Right hindlimb (tissue), 1 donor: Measurements from ENCODE around the gene PACSIN2.

Source experiments
- DNase-seq: peaks from one replicate; pipeline ENCODE4 v3.0.0-alpha.2; 2018

The PACSIN2 gene

GRCh38 chr22:42855721-42856120 lies 159.2 kb downstream of the PACSIN2 start:
- no peak for DNase-seq

- no peak for DNase-seq
These were observed 159.7 kb downstream of the PACSIN2 start for GRCh38 chr22:42855211-42855610.

- DNase-seq = no peak
These were observed 165.9 kb downstream of the PACSIN2 start for GRCh38 chr22:42848941-42849550.

GRCh38 chr22:42847110-42847509 lies 167.8 kb downstream of the PACSIN2 start:
- no peak for DNase-seq

DNA sequence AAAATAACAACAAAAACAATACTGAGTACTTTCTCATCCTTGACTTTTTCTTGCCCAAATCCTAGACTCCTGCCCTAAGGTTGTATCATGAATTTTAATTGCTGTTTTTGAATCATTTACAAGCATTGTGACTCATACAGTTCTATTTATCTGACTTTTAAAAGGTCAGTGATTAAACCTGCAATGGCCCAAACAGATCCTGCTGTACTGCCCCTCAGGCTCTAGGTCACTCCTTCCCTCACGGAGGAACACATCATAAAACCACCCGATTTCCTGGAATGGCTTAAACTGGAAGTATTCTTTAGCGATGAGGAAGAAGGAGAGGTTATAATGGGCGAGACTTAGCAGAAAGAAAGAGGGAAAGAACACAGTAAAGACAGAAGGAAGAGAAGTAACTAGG lies 170.2 kb downstream of the PACSIN2 start:
- no peak for DNase-seq

DNA sequence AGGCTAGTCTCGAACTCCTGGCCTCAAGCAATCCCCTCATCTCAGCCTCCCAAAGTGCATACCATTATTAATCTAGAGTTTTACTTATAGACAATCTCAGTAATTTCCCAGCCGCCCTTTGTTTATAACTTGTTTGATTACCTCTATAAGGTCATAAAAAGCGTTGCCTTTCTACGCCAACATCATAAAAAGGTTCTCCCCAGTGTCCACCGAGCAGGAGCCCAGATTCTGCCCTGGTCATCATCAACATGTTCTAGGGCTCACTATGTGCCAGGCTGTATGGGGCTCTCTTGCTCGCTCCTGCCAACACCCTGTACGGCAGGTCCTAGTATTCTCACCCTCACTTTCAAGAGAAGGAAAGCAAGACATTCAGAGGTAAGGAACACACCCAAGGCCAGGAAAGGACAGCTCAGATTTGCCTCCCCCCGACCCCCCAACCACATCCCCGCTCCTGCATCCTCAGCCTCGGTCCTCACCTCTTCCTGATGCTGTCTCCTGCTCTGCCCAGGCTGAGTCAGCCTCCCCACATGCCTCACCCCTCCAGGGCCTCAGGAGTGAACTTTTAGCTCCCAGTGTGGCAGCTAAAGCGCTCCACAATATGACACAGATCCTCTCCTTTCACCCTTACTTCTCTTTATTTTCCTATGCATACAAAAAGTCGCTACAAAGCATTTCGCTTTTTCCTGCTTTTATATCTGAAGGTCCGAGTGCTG lies 172.1 kb downstream of the PACSIN2 start:
- no peak for DNase-seq

GRCh38 chr22:42841444-42841843 lies 173.5 kb downstream of the PACSIN2 start:
- no peak for DNase-seq

DNA sequence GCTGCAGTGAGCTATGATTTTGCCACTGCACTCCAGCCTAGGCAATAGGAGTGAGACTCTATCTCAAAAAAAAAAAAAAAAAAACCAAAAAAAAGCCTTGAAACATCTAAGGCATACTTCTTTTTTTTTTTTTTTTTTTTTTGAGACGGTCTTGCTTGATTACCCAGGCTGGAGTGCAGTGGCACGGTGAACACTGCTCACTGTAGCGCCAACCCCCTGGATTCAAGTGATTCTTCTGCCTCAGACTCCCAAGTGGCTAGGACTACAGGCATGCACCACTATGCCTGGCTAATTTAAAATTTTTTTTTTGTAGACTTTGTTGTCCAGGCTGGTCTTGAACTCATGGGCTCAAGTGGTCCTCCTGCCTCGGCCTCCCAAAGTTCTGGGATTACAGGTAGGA lies 177.4 kb downstream of the PACSIN2 start:
- DNase-seq = no peak

GRCh38 chr22:42836026-42836425 lies 178.9 kb downstream of the PACSIN2 start:
- DNase-seq = no peak

GRCh38 chr22:42834177-42834949 lies 180.6 kb downstream of the PACSIN2 start:
- no peak for DNase-seq

GRCh38 chr22:42833104-42833503 lies 181.8 kb downstream of the PACSIN2 start:
- no peak for DNase-seq

DNA sequence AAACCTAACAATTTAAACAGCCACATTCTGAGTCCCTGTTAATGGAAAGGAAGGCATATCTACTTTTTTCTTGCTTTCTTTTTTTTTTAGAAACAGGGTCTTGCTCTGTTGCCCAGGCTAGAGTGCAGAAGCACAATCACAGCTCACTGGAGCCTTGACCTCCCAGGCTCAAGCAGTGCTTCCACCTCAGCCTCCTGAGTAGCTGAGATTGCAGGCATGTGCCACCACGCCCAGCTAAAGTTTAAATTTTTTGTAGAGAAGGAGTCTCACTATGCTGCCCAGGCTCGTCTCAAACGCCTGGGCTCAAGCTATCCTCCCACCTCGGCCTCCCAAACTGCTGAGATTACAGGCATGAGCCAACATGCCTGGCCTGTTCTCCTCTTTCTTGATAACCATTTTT lies 183.2 kb downstream of the PACSIN2 start:
- DNase-seq = no peak

DNA sequence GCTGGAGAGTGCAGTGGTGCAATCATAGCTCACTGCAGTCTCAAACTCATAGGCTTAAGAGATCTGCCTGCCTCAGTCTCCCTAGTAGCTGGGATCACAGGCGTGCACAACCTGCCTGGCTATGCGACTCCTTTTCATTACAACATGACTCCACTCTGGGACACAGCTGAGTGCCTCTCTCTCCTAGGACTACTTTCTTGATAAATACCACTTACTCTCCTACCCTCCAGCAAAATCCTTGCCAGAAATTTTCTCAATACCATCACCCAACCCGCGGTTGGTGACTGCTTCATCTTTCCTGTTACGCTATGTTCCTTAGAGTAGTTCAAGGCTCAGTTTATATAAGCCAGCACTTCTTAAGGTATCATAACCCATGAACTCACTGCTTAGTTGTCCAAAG lies 184.8 kb downstream of the PACSIN2 start:
- DNase-seq = no peak

- DNase-seq = no peak
These were observed 185.6 kb downstream of the PACSIN2 start for GRCh38 chr22:42829302-42829701.

DNA sequence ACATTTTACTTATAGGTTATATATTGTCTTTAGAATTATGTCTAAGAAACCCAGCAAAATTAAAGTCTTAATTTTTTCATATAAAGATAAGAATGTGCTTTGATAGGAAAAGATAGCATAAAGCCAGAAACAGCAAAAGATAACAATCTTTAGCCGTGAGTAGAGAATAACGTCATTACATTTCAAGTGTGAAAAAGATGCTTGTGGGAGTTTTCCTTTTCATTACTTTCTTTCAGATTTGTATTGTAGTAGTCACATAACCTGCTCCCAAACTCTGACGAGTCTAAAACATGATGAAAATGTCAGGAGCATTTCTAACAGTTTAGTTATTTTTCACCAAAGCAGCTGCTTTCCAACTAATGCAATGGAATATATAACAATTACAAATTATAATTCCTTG lies 189.2 kb downstream of the PACSIN2 start:
- no peak for DNase-seq

DNA sequence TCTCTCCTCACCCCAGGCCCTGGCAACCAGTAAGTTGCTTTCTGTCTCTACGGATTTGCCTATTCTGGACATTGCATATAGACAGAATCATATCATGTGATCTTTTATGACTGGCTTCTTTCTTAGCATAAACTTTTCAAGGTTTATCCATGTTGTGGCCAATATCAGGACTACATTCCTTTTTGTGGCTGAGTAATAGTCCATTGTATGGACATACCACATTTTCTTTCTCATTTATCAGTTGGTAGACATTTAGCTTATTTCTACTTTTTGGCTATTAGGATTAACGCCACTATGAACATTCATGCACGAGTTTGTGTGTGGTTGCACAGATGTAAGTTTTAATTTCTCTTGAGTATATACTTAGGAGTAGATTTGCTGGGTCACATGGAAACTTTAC lies 193.6 kb downstream of the PACSIN2 start:
- DNase-seq = no peak

- no peak for DNase-seq
These were observed 194.7 kb downstream of the PACSIN2 start for GRCh38 chr22:42820045-42820763.
